ENCODE measurements around the gene ADGRG6.
"Not testable (repeated sequence)": the region's sequence is repeated elsewhere in the genome, so short reads cannot be mapped to it uniquely, and the experiment has no call there.

The ADGRG6 gene

GRCh38 chr6:142346166-142346565 lies 44.4 kb downstream of the ADGRG6 start:
- not testable (repeated sequence) for DNase-seq (ENCODE audit: low read depth)

- no peak for DNase-seq (ENCODE audit: low read depth)
Observed at GRCh38 chr6:142349215-142349823, 47.5 kb downstream of the ADGRG6 start.

- DNase-seq (ENCODE audit: low read depth), result no peak
Observed at GRCh38 chr6:142350309-142350708, 48.5 kb downstream of the ADGRG6 start.

GRCh38 chr6:142353690-142354089 lies 51.9 kb downstream of the ADGRG6 start:
- no peak for DNase-seq (ENCODE audit: low read depth)

- no peak for DNase-seq (ENCODE audit: low read depth)
Observed at GRCh38 chr6:142354650-142355049, 52.8 kb downstream of the ADGRG6 start.

- no peak for DNase-seq (ENCODE audit: low read depth)
Observed at GRCh38 chr6:142355520-142356174, 53.8 kb downstream of the ADGRG6 start.

GRCh38 chr6:142356201-142356883 lies 54.5 kb downstream of the ADGRG6 start:
- DNase-seq (ENCODE audit: low read depth), result peak; percentile 48

- no peak for DNase-seq (ENCODE audit: low read depth)
Observed at GRCh38 chr6:142356884-142357225, 55.0 kb downstream of the ADGRG6 start.

- peak; percentile 26 for DNase-seq (ENCODE audit: low read depth)
Observed at GRCh38 chr6:142357879-142358278, 56.1 kb downstream of the ADGRG6 start.

GRCh38 chr6:142359271-142359960 lies 57.6 kb downstream of the ADGRG6 start:
- DNase-seq (ENCODE audit: low read depth), result no peak

- no peak for DNase-seq (ENCODE audit: low read depth)
Observed at GRCh38 chr6:142361345-142361744, 59.5 kb downstream of the ADGRG6 start.

- peak; percentile 40 for DNase-seq (ENCODE audit: low read depth)
Observed at GRCh38 chr6:142361779-142362750, 60.3 kb downstream of the ADGRG6 start.

GRCh38 chr6:142367061-142367460 lies 65.3 kb downstream of the ADGRG6 start:
- no peak for DNase-seq (ENCODE audit: low read depth)

- DNase-seq (ENCODE audit: low read depth), result no peak
Observed at GRCh38 chr6:142367501-142368018, 65.8 kb downstream of the ADGRG6 start.

GRCh38 chr6:142369266-142369665 lies 67.5 kb downstream of the ADGRG6 start:
- no peak for DNase-seq (ENCODE audit: low read depth)

- DNase-seq (ENCODE audit: low read depth), result peak; percentile 82
Observed at GRCh38 chr6:142372348-142372747, 70.5 kb downstream of the ADGRG6 start.

GRCh38 chr6:142373268-142374090 lies 71.7 kb downstream of the ADGRG6 start:
- DNase-seq (ENCODE audit: low read depth), result peak; percentile 47

GRCh38 chr6:142374091-142374770 lies 72.4 kb downstream of the ADGRG6 start:
- DNase-seq (ENCODE audit: low read depth), result no peak

- DNase-seq (ENCODE audit: low read depth), result peak; percentile 94
Observed at GRCh38 chr6:142374965-142375733, 73.3 kb downstream of the ADGRG6 start.
